IPS DF 19.7 (cell line): ENCODE data around the gene IL36B.
"Not testable (repeated sequence)": the region's sequence is repeated elsewhere in the genome, so short reads cannot be mapped to it uniquely, and the experiment has no call there.

ENCODE experiments used
- DNase-seq: peaks from one replicate; pipeline ENCODE4 v3.0.0-alpha.2; 2013; ENCODE audit warnings: low read depth, low spot score

Gene IL36B

DNA sequence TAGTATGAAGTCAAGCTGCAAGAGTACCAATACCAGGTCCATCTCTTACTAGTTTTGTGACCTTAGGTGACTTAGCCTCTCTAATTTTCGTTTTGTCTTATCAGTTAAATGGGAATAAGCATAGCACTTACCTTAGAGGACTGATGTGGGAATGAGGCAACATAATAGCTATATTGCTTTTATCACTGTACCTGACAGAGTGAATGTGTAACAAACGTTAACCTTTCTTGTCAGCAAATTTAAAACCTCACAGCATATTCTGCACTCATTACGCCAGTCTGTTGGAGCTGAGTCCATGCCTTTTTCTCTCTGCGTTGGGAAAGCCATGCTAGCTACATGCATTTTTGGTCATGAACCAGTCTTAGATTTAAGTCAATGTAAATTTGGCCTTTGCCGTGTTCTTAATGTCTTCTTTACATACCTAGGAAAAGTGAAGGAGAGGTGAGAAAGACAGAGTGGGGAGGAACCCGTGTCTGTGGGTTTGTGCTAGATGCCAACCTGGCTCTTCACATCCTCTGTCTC is at the start of gene IL36B:
Gene IL36B, minus strand, starts transcription at position 472 of the 522 bp plus-strand sequence.
- no peak for DNase-seq

DNA sequence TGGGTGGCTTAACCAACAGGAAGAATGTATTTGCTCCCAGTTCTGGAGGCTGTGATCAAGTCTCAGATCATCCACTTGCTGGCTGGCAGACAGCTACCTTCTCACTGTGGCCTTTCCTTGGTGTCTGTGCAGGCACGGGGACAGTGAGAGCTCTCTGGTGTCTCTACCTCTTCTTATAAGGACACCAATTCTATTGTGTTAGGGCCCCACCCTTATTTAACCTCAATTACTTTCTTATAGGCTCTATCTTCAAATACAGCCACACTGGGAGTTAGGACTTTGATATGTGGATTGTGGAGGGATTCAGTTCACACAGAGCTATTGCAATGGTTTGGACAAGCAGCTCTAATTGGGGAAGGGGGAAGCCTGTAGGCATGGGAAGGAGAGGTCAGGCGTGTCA is 49.5 kb upstream of the IL36B start:
- no peak for DNase-seq

DNA sequence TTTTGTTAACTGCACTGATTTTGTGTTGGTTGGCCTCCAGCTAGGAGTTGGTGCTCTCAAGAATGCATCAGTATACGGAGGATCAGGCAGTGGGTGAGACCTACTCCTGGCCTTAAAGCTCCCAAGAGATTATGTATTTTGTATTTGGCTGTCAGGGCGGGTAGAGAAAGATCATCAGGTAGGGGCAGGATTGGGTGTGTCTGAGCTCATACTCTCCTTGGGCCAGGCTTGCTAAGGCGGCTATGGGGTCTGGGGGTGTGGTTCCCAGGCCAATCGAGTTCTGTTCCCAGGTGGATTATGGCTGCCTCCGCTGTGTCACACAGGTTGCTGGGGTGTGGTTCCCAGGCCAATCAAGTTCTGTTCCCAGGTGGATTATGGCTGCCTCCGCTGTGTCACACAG is 45.9 kb upstream of the IL36B start:
- no peak for DNase-seq

DNA sequence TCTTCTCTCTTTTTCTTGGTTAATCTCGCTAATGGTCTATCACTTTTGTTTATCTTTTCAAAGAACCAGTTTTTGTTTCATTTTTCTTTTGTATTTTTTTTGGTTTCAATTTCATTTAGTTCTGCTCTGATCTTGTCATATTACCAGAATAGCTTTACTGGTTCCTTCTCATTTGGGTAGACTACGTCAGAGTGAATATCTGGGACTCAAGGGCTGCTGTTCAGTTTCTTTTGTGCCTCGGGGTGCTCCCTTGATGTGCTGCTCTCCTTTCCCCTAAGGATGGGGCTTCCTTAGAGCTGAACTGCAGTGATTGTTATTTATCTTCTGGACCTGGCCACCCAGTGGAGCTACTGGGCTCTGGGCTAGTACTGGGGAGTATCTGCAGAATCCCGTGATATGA is 45.4 kb upstream of the IL36B start:
- no peak for DNase-seq

DNA sequence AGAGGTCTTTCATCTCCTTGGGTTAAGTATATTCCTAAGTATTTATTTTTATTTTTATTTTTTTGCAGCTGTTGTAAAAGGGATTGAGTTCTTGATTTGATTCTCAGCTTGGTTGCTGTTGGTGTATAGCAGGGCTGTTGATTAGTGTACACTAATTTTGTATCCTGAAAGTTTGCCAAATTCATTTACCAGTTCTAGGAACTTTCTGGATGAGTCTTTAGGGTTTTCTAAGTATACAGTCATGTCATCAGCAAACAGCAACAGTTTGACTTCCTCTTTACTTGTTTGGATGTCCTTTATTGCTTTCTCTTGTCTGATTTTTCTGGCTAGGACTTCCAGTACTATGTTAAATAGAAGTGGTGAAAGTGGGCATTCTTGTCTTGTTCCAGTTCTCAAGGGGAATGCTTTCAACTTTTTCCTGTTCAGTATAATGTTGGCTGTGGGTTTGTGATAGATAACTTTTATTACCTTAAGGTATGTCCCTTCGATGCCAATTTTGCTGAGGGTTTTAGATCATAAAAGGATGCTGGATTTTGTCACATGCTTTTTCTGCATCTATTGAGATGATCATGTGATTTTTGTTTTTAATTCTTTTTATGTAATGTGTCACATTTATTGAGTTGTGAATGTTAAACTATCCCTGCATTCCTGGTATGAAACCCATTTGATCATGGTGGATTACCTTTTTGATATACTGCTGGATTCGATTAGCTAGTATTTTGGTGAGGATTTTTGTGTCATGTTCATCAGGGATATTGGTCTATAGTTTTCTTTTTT is 44.4 kb upstream of the IL36B start:
- not testable (repeated sequence) for DNase-seq

DNA sequence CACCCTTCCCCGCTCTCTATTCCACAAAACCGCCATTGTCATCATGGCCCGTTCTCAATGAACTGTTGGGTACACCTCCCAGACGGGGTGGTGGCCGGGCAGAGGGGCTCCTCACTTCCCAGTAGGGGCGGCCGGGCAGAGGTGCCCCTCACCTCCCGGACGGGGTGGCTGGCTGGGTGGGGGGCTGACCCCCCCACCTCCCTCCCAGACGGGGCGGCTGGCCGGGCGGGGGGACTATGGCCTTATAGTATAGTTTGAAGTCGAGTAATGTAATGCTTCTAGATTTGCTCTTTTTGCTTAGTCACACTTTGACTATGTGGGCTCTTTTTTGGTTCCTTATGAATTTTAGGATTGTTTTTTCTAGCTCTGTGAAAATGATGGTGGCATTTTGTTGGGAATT is 43.6 kb upstream of the IL36B start:
- not testable (repeated sequence) for DNase-seq

DNA sequence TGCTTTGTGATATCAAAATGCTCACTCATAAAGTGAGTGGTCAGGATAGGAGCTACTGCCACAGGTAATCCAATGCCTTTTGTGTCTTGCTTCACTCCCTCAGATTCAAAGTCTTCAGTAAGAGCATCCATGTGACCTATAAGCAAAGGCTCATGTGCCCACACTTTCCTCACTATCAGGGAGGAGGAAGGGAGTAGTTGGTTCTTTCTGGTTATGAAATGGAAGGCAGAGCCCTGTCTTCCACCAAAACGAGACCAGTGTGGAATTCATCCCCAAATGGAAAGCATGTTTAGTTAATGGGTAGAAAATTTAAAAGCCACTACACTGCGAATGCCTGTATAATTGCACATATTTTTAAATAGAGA is 40.9 kb upstream of the IL36B start:
- no peak for DNase-seq

DNA sequence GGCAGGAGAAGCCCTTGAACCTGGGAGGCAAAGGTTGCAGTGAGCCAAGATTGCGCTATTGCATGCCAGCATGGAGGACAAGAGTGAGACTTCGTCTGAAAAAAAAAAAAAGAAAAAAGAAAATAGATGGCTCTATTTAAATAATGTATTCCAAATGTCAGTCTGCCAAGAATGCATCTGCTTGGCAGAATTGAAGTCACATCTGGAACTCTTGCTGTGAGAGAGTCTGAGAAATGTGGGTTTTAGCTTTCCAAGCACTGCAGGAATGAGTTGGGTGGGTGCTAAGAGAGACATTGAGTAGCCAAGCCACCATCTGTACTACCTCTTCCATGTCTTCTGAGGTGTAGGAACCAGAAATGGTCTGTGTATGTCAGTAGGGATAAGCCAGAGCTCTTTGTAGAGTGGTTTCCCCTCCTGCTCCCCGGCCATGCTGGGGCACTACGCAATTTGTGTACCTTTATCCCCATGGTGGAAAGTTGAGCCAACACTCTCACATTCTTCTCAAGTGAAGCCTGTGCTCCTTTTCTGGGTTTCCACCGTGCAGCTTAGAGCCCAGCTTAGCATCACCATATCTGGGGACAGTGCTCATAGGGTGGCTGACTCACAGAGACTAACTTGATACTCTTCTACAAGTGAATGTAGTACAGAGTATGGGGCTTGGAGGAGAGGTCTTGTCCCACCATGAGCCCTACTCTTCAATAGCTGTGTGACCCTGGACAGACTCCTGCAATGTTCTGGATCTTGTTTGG is 40.4 kb upstream of the IL36B start:
- DNase-seq, result no peak

DNA sequence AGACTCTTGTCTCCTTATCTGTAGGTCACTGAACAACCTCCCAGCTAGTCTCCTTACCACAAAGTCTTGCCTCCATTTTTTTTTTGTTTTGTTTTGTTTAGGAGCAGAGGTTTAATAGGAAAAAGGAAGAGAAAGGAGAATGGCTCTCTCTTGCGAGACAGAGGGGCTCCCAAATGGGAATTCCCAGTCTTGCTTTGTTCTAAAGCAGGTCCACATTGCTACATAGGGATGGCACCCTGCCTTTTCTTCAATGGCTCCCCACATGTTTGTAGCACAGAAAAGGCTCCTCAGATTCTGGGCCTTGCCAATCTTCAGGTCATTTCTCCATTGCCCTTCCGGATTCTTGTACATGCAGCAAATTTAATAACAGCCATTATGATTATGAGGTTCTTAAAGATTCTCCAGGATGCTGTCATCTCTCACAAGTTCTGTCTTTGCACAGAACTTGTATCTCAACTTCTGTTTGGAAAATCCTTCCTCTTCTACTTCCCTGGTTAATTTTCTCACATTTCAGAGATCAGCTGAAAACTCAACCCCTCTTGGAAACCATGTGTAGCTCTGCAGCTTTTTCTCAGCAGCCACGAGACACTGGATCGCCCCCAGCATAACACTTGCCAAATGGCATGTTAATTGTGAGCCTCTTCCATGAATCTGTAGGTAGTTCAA is 38.7 kb upstream of the IL36B start:
- no peak for DNase-seq

DNA sequence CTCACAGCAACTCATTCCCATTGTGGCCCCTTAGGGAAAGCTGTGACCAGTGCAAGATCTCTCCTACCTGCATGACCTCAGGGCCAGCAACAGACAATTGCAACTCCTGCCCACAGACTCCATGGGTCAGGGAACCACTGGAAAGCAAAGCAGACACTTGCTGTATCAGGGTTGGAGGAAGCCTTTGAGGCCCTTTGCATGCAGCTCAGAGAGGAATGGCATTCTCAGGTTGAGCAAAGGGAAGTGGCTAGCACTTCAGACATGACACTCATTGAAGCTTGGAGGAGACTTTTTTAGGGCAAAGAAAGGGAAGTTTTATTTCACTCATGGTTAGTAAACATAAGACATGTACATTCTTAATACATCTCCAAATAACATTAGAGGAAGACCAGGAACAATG is 37.2 kb upstream of the IL36B start:
- no peak for DNase-seq

DNA sequence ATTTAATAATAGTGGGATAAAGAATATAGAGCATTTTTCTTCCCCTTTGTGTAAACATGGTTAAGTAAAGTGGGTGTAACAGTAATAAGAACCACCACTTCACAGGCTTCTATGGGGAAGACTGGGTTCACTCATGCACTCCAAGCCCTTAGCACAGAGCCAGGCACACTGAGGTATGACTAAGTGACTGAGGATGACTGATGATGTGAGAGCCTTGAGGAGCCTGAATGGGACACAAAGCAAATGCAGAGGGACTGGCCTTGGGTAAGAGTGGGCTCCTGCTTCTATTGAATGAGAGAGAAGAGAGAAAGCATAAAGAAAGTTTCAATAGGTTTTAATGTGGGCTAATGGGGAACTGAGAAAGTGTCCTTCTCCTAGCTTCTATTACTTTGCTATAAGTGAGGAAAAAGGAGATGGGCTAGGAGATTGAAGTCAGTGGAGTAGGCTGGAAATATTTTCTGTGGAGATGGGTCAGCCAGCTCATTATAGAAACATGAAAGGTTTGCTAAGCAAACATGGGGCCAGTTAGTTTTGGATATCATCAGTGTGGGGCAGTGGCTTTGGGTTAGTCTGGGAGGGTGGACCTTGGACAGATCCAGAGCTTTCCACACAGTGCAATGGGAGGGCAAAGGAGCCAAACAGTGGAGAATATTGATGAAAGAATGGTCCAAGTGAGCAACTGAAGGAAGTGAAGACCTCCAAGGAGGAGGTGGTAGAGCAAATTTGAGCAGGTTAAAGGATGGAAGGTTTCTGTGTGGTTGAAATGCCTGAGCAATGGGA is 35.7 kb upstream of the IL36B start:
- DNase-seq, result no peak

DNA sequence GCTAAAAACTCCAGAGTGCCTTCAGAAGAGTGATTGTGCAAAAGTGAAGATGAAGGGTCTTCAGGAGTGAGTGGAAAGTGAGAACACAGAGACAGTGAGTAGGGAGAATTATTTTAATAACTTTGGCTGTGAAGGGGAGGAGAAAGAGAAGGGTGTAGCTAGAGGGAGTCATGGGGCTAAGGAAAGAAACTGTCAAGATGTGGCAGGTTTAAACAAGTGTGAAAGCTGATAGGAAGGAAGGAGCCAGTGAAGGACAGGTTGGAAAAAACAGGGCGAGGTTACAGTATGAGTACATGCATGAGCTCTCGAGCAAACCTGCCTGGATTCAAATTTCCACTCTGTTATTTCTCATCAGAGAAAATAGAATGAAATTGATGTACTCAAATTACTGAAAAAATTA is 32.9 kb upstream of the IL36B start:
- no peak for DNase-seq

DNA sequence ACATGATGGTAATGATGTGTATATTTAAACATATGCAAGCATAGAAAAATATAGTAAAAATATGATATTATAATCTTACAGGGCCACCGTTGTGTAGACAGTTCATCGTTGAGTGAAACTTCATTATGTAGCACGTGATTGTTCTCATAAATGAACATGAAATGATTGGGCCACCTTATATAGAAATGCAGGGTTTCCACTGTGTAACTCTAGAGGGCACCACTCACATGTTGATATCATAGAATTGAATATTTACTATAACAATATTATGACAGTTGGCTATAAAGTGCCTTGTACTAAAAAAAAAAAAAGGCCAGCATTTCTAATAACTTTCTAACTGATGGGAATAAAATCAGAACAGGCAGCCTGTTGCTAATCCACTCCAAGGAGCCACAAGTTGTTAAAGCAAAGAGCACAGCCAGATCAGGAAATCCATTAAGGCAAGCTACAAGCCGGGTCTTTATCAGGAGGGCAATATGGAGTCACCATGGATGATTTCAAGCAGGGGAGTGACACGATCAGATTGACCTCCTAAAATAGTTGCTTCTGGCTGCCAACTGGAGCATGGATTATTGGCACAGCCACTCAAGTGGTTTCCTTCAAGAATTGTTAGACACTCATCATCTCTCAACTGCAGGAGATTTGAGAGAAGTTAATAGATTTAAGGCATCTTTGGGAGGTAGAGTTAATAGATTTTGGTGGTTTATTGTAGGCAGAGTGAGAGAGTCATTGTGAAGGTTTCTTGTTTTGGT is 31.8 kb upstream of the IL36B start:
- no peak for DNase-seq

DNA sequence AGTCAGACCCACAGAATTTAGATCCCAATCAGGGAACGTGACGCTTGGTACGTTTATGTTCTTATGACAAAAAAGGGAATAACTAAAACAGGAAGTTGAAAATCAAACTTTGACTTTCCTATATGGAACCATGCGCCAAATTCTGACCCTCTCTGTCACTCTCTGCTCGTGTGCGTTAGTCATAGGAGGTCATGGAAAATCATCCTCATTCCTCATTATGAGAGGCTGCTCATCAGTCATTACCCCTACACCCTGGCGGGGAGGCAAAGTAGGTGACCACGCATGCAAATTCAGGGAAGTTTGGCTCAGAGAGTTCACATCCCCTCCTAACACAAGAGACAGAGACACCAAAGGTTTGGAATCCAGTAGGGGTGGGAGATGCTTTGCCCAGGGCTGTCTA is 30.6 kb upstream of the IL36B start:
- no peak for DNase-seq

DNA sequence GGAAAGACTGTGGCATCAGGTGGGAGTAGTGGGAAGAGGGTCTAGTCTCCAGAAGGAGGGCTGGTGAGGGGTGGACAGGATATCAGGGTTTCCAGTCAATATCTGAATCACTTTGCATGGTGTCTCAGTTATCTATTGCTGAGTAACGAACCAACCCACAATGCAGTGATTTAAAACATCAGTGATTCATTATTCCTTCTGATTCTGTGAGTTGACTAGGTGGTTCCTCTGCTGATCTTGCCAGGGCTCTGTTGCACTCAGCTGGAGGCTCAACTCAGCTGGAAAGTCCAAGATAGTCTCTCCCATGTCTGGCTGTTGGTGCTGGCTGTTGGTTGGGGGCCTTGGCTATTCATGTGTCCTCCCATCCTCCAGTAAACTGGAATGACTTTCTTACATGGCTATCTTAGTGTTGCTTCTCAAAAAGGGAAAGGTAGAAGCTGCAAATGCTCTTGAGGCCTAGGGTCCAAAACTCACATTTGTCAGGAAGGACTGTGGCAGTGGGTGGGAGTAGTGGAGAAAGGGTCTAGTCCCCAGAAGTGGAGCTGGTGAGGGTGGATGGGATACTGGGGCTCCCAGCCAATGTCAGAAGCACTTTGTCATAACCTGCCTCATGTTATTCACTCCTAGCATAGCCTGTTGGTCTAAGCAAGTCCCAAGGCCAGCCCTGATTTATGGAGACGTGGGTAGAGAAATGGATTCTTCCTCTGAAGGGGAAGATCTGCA is 29.0 kb upstream of the IL36B start:
- DNase-seq, result no peak

DNA sequence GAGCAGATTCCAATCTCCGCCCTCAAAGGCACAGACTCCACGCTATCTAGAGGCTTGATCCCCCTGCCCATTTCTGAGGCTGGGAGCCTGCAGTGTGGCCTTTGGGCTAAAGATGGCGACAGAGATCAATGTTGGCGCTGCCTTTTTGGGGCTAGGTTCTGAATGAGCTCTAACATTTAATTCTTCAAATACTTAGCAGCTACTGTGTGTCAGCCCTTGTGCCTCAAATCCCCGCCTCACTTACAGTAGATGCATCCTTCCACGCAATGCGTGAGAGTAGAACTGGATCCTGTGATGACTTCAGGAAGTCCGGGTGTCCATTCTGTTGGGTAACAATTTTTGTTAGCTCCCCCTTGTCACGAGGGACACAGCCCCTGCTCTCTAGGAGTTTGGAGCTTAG is 27.5 kb upstream of the IL36B start:
- no peak for DNase-seq

DNA sequence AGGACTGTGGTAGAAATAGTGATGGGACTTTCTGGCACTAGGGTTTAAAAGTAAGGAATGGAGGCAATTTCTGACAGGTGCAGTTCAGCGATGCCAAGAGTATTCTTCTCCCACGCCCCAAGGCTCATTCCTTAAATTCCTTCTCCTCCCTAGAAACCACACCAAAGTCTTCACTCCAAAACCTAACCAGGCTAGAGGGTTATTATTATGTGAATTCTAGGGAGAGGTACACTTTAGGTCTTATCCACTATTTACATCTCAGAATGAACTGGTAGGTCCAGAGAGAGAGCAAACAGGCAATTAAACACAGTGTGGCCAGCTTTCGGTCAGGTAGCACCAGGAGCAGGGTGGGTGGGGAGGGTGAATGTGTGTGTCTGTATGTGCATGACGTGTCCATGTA is 26.5 kb upstream of the IL36B start:
- DNase-seq, result no peak

DNA sequence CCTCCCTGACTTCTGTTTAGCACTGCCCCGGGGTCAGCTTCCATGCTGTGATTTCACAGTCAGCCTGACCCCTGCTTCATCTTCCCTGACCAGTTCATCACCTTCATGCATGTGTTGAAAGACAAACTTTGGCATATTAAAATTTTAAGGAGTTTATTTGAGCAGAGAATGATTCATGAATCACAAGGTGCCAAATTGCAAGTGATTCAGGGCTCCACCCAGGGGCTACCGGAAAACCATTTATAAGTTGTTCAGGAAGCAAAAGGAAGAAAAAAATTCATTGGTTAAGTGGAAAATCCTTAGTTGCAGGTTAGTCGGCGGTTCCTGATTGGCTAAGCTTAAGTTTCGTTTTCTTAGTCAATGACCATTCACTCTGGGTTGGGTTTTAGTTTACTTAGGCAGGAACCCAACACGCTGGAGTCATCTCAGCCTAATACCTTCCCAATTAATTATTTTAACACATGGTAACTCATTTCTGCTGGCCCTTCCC is 25.7 kb upstream of the IL36B start:
- no peak for DNase-seq

DNA sequence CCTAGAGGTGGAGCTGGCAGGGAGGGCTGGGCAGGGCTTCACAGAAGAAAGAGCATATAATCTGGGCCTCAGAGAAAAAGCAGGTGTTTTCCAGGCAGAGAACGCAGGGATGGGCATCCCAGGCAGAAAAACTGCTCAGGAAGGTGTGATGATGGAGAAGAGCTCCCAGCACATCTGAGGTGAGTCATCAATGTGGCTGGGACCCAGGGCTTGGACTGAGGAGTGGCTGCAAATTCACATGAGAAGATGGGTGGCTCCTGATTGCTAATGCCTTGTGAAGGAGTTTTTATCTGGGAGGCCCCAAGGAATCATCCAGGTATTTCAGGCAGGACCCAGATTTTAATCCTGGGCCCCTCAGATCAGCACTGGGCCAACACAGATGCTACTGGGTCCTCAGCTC is 25.3 kb upstream of the IL36B start:
- no peak for DNase-seq

DNA sequence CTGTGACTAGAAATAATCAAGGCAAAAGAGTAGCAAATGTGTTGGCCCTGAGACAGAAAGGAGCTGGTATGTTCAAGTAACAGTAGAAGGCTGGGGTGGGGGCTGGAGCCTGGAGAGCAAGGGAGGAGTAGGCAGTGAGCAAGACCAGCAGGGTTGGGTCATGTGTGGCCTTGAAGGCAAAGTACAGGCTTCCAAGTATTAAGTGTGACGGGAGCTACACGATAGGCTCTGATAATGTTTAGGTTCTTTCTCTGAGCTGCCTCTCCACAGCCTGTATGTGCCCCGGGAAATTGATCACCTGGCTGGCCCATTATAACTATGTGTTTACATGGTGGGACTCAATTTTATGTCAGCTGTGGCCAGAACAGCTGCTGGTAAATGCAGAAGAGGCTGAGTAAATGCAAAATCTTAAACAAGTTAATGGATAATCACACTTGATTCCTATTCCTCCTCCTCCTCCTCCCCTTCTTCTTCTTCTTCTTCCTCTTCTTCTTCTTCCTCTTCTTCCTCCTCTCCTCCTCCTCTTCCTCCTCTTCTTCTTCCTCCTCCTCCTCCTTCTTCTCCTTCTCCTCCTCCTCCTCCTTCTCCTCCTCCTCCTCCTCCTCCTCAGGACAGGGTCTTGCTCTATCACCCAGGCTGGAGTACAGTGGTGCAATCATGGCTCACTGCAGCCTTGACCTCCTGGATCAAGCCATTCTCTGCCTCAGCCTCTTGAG is 24.4 kb upstream of the IL36B start:
- DNase-seq, result no peak
